Measurements from ENCODE around the gene PNPLA6.

Gene PNPLA6

DNA sequence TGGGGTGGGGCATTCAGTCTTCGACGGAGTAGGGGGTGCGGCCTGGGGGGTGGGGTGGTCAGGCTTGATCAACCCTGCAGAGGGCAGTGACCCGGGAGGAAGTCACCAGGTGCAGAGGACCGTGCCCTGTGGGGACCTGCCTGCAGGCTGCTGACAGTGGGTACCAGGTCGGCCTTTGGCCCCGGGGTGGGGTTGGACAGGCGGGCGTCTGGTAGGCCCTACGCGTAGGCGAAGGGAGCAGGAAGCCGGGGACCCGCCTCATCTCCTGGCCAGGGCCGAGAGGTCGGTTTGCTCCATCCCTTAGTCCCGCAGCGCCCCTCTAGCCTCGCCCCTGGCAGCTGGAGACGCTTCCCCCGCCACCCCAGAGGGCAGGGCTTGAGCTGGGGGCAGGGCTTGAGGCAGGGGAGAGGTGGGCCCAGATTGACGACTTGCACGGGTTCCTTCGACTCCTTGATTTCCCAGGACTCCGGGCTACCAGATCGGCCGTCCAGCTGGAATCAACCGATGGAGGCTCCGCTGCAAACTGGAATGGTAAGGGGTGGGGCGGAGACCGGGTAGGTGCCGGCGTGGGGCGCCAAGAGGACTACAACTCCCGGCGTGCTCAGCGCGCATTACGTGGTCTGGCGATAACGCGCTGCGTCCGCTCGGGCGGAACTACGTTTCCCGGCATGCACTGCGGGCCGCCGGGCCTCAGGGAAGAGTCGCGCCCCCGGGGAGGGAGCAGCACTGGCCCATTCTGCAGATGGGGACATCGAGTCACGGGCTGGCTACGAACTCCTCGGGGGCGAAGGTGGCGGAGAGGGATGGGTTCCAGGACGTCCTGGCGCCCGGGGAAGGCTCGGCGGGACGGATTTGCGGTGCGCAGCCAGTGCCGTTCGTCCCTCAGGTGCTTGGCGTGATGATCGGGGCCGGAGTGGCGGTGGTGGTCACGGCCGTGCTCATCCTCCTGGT is at the start of gene PNPLA6:
Gene PNPLA6 (plus strand): TSS at position 671 of the 951 bp plus-strand sequence. CDS start 72 bp downstream, at position 743.
- peak; percentile 93 for DNase-seq (ENCODE audit: low read depth)
- TF ChIP-seq, protein P1, sequence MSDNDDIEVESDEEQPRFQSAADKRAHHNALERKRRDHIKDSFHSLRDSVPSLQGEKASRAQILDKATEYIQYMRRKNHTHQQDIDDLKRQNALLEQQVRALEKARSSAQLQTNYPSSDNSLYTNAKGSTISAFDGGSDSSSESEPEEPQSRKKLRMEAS (IDR thresholded peaks at IDR 0.05; ENCODE audit: low read depth, low read length) = peak; percentile 67
- TF ChIP-seq MYC (IDR thresholded peaks at IDR 0.05; ENCODE audit: low read depth, low read length) = peak; percentile 75; the same call in 1 of the 2 replicates
- TF ChIP-seq, protein P2, sequence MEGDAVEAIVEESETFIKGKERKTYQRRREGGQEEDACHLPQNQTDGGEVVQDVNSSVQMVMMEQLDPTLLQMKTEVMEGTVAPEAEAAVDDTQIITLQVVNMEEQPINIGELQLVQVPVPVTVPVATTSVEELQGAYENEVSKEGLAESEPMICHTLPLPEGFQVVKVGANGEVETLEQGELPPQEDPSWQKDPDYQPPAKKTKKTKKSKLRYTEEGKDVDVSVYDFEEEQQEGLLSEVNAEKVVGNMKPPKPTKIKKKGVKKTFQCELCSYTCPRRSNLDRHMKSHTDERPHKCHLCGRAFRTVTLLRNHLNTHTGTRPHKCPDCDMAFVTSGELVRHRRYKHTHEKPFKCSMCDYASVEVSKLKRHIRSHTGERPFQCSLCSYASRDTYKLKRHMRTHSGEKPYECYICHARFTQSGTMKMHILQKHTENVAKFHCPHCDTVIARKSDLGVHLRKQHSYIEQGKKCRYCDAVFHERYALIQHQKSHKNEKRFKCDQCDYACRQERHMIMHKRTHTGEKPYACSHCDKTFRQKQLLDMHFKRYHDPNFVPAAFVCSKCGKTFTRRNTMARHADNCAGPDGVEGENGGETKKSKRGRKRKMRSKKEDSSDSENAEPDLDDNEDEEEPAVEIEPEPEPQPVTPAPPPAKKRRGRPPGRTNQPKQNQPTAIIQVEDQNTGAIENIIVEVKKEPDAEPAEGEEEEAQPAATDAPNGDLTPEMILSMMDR (IDR thresholded peaks at IDR 0.05; ENCODE audit: low read depth, low read length) = no peak
- H3K4me3 ChIP-seq (ENCODE audit: low read depth, low read length) = peak within 1 kb of the TSS; percentile 75

DNA sequence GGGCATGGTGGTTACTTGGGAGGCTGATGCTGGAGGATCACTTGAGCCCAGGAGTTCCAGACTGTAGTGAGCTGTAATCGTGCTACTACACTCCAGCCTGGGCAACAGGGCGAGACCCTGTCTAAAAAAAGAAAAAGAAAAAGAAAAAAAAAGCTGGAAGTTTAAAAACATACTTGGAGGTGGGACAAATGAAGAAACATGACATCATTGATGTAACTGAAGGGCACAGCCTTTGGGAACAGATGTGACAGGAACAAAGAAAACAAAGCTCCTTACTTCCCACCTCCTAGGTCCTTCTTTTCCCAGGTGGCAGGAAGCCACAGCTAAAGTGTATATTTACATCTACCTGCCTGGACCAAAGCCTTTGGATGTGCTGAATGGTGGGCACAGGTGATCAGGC is 48.6 kb upstream of the PNPLA6 start:
- TF ChIP-seq, protein P2 (IDR thresholded peaks at IDR 0.05; ENCODE audit: low read depth, low read length) = no peak
- no peak for TF ChIP-seq MYC (IDR thresholded peaks at IDR 0.05; ENCODE audit: low read depth, low read length)
- TF ChIP-seq, protein P1 (IDR thresholded peaks at IDR 0.05; ENCODE audit: low read depth, low read length) = no peak
- TF ChIP-seq POLR2A (IDR thresholded peaks at IDR 0.05; ENCODE audit: extremely low read depth, insufficient read length) = no peak
- DNase-seq (ENCODE audit: low read depth) = no peak
- no peak overlapping the region for H3K4me3 ChIP-seq (ENCODE audit: low read depth, low read length)

DNA sequence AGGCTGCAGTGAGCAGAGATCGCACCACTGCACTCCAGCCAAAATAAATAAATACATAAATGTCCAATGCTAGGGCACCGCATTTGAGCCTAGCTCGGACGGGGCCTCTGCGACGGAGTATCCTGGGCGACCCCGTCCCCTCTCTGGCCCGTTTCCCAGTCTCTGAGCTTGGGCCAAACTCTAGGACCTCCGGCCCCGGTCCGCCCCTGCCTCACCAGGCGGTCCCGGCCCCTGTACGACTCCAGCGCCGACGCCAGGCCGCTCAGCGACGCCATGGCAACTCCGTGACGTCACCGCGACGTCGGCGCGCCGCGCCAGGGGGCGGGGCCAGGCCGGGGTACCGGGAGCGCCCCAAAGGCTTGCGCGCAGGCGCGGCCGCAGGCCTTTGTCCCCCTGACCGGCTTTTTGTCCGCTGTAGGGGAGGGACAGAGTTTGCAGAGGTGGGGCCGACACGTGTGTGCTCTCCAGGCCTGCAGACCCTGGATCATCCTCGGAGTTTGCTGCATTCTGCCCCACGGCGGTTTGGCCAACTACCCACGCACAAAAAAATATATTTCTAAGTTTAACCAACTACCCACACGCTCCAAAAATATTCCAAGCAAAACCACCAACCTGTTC is 46.7 kb upstream of the PNPLA6 start, which contains the start of gene PEX11G:
Gene PEX11G (minus strand): TSS at position 300 of the 618 bp plus-strand sequence. CDS start 25 bp downstream, at position 275.
- peak within 1 kb of the TSS; percentile 54 for H3K4me3 ChIP-seq (ENCODE audit: low read depth, low read length)
- peak; percentile 77 for DNase-seq (ENCODE audit: low read depth)
- TF ChIP-seq MYC (IDR thresholded peaks at IDR 0.05; ENCODE audit: low read depth, low read length) (no peak), POLR2A (IDR thresholded peaks at IDR 0.05; ENCODE audit: extremely low read depth, insufficient read length) (no peak)
- TF ChIP-seq, protein P2 (IDR thresholded peaks at IDR 0.05; ENCODE audit: low read depth, low read length) = no peak
- TF ChIP-seq, protein P1 (IDR thresholded peaks at IDR 0.05; ENCODE audit: low read depth, low read length) = no peak

DNA sequence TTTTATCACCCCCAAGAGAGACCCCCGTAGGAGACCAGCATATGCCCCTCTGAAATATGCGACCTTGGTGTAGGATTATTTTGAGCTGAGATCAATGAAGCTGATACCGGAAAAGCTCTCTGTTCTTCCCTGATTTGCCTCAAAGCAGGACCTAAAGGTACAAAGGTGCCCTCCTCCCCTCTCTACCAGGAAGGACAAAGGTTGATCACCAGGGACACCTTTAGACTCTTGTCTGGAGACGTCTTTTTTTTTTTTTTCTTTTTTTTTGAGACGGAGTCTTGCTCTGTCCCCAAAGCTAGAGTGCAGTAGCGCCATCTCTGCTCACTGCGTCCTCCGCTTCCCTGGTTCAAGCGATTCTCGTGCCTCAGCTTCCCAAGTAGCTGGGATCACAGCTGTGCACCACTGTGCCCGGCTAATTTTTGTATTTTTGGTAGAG is 45.9 kb upstream of the PNPLA6 start:
- no peak for TF ChIP-seq MYC (IDR thresholded peaks at IDR 0.05; ENCODE audit: low read depth, low read length)
- TF ChIP-seq, protein P2 (IDR thresholded peaks at IDR 0.05; ENCODE audit: low read depth, low read length) = no peak
- TF ChIP-seq, protein P1 (IDR thresholded peaks at IDR 0.05; ENCODE audit: low read depth, low read length) = no peak
- no peak for TF ChIP-seq POLR2A (IDR thresholded peaks at IDR 0.05; ENCODE audit: extremely low read depth, insufficient read length)
- DNase-seq (ENCODE audit: low read depth) = no peak
- H3K4me3 ChIP-seq (ENCODE audit: low read depth, low read length) = no peak overlapping the region

DNA sequence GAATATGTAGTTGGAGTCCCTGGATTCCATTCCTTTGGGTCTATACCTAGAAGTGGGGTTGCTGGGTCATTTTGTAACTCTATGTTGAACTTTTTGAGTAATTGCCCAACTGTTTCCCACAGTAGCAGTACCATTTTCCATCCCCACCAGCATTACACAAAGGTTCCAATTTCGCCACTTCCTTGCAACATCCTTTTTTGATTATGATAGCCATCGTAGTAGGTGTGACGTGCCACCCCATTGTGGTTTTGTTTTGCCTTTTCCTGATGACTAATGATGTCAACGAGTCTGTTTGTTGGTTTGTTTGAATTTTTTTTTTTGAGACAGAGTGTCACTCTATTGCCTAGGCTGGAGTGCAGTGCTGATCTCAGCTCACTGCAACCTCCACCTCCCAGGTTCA is 43.4 kb upstream of the PNPLA6 start:
- peak; percentile 98 for DNase-seq (ENCODE audit: low read depth)
- TF ChIP-seq POLR2A (IDR thresholded peaks at IDR 0.05; ENCODE audit: extremely low read depth, insufficient read length) (no peak), MYC (IDR thresholded peaks at IDR 0.05; ENCODE audit: low read depth, low read length) (peak; percentile 49; the same call in 1 of the 2 replicates)
- TF ChIP-seq, protein P2 (IDR thresholded peaks at IDR 0.05; ENCODE audit: low read depth, low read length) = no peak
- TF ChIP-seq, protein P1 (IDR thresholded peaks at IDR 0.05; ENCODE audit: low read depth, low read length) = no peak
- H3K4me3 ChIP-seq (ENCODE audit: low read depth, low read length) = peak overlapping the region; percentile 18
